BLaER1 (cell line): ENCODE measurements around the gene STXBP1.

ENCODE experiments used
- H3K27ac ChIP-seq: shearing (Covaris generic); formaldehyde crosslinking; 2 replicates; pipeline ENCODE4 v1.8.1; 2022
- H3K27me3 ChIP-seq: shearing (Covaris generic); formaldehyde crosslinking; 2 replicates; pipeline ENCODE4 v1.8.1; 2022
- H3K36me3 ChIP-seq: shearing (Covaris generic); formaldehyde crosslinking; 2 replicates; pipeline ENCODE4 v1.8.1; 2022
- H3K4me1 ChIP-seq: shearing (Covaris generic); formaldehyde crosslinking; 2 replicates; pipeline ENCODE4 v1.8.1; 2022
- H3K4me2 ChIP-seq: shearing (Covaris generic); formaldehyde crosslinking; 2 replicates; pipeline ENCODE4 v1.8.1; 2022
- H3K4me3 ChIP-seq: shearing (Covaris generic); formaldehyde crosslinking; 2 replicates; pipeline ENCODE4 v1.8.1; 2022
- H3K9ac ChIP-seq: shearing (Covaris generic); formaldehyde crosslinking; 2 replicates; pipeline ENCODE4 v1.8.1; 2022
- H3K9me3 ChIP-seq: shearing (Covaris generic); formaldehyde crosslinking; 2 replicates; pipeline ENCODE4 v1.8.1; 2022
- H4K20me1 ChIP-seq: shearing (Covaris generic); formaldehyde crosslinking; 2 replicates; pipeline ENCODE4 v1.8.1; 2022
- Cebpa-rat ChIP-seq: shearing (Covaris generic); IDR thresholded peaks from 2 replicates; pipeline ENCODE4 v1.8.1; 2022

STXBP1 gene

DNA sequence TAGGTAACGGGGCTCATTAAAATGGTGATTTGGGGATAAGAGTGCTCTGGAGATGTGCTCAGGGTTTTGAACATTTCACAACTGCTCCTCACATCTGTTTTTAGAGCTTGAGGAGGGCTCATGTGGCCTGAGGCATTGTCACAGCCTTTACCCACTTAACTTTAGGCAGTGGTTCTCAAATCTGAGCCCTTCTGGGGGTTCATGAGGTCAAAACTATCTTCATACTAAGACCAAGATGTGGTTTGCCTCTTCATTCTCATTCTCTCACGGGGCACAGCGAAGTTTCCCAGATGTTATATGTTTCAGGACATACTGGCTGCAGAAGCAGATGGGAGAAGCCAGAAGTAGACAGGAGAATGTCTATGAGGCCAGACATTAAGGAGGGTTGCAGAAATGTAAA, 38.4 kb downstream of the STXBP1 start:
- H3K27ac ChIP-seq, result no peak overlapping the region
- H3K4me2 ChIP-seq, result 0 out of 2 replicates have a peak overlapping the region, but pooled peaks have one; percentile 12
- no peaks in the 10 kb centered on the region for H3K27me3 ChIP-seq
- no peaks in the 10 kb centered on the region for H3K9me3 ChIP-seq
- H3K36me3 ChIP-seq, result peaks cover 14% of the 10 kb centered on the region; the same call in 1 of the 2 replicates
- H3K4me1 ChIP-seq, result peaks cover 22% of the 10 kb centered on the region
- no peak overlapping the region for H3K9ac ChIP-seq
- no peak for TF ChIP-seq Cebpa-rat
- H3K4me3 ChIP-seq, result no peak overlapping the region
- no peaks in the 10 kb centered on the region for H4K20me1 ChIP-seq

DNA sequence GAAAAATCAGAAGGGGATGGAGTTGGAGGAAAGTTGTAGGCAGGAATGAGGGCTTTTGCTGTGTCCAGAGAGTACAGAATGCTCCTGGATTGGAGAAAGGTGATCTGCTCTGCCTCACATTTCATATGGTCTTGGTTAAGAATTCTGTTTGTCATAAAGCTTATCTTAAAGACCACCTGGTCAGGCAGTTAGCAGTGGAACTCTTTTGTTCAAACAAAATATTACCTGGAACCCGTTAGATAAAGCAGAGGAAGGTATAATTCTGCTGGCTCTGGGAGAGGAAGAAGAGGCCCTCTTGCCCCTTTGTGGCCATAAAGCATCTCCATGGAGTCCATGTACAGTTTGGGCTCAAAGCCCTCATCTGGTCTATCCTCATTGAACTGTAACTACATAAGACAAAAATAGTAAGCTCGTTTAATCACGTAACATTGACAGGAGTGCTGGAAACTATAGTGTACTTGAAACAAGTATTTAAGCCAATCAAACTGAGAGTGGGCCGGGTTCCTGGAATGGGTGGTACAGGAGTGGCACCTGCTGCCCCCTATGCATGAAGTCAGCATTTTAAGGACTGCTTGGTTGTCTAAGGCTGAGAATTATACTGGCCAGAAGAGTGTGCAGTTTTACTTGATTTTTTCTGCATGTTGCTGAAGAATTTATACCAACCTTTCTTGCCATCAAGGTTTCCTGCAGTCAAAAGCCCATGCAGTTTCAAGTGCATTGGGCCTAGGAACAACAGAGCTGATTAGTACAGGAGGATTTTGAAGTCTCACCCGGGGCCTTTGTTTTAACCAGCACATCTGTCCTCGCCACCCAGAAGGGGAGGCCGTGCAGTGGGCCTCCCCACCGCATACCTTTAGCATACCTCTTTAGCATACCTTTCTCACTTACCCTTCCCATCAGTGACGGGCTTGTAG, 39.9 kb downstream of the STXBP1 start:
- H3K4me1 ChIP-seq, result peaks cover 31% of the 10 kb centered on the region
- TF ChIP-seq Cebpa-rat, result no peak
- H3K9me3 ChIP-seq, result no peaks in the 10 kb centered on the region
- peaks cover 14% of the 10 kb centered on the region; the same call in 1 of the 2 replicates for H3K36me3 ChIP-seq
- no peaks in the 10 kb centered on the region for H4K20me1 ChIP-seq
- H3K4me3 ChIP-seq, result no peak overlapping the region
- H3K4me2 ChIP-seq, result peak overlapping the region; percentile 32
- no peaks in the 10 kb centered on the region for H3K27me3 ChIP-seq
- no peak overlapping the region for H3K27ac ChIP-seq
- no peak overlapping the region for H3K9ac ChIP-seq

DNA sequence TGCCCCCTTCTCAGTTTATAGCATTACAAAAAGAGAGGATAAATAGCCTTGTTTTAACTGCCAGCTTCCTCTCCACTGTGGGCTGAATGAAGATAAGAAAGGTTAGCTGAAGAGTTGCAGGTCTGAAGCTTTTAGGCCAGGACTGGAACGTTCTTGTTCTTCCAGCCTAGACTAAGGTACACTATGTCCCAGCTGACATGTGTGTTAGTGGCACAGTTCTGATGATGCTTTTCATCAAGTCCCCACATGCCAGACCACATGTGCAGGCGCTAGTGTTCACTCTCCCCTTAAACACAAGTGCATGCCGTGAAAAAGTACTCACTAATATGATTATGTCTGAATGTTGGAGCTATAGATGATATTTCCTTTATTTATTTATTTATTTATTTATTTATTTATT, 40.7 kb downstream of the STXBP1 start:
- no peak overlapping the region for H3K27ac ChIP-seq
- H3K4me1 ChIP-seq, result peaks cover 34% of the 10 kb centered on the region

DNA sequence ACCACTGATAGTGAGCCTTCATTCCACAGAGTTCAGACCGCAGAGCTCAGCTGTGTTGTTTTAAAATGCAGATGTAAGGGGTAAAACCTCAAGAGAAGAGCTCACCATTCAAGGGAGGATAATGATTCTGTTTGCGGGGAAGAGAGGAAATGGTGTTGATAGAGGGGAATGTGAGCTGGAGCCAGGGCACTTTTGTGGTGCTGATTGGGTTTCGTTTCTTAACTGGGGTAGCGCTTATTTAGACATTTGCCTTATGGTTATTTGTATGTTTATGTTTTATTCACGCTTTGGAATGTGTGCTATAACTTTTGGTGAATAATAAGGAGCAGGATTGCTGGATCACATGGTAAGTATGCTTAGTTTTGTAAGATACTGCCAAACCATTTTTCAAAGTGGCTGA, 42.5 kb downstream of the STXBP1 start:
- H3K4me2 ChIP-seq, result no peak overlapping the region
- no peaks in the 10 kb centered on the region for H4K20me1 ChIP-seq
- no peak overlapping the region for H3K4me3 ChIP-seq
- H3K4me1 ChIP-seq, result peaks cover 34% of the 10 kb centered on the region
- H3K9ac ChIP-seq, result no peak overlapping the region
- H3K27me3 ChIP-seq, result no peaks in the 10 kb centered on the region
- H3K9me3 ChIP-seq, result no peaks in the 10 kb centered on the region
- TF ChIP-seq Cebpa-rat, result no peak
- H3K27ac ChIP-seq, result no peak overlapping the region
- peaks cover 19% of the 10 kb centered on the region; the same call in 1 of the 2 replicates for H3K36me3 ChIP-seq

More for the DNA sequence above, 40.7 kb downstream of the STXBP1 start:
- Histone ChIP-seq H3K27me3 (no peaks in the 10 kb centered on the region), H3K9me3 (no peaks in the 10 kb centered on the region), H3K4me2 (no peak overlapping the region), H3K4me3 (no peak overlapping the region), H3K9ac (no peak overlapping the region), H3K36me3 (peaks cover 14% of the 10 kb centered on the region; the same call in 1 of the 2 replicates), H4K20me1 (no peaks in the 10 kb centered on the region)
- no peak for TF ChIP-seq Cebpa-rat

DNA sequence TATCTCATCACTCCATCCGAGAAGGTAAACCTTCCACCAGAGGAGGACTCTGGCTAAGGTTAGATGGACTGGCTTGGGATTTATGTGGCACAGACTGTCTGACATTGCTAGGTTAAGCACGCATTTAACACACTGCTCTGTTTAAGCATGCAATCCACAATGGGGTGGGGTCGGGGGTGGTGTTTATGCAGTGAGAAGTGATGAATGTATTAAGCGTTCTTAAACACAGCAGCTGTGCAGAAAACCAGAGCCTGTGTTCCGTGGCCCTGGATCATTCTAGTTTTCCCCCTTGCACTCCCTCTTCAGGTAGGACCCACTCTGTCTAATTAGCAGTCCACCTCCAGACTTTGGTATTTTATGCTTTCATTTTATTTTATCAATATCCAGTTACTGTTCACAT, 46.4 kb downstream of the STXBP1 start:
- H3K36me3 ChIP-seq, result peaks cover 33% of the 10 kb centered on the region
- no peak for TF ChIP-seq Cebpa-rat

DNA sequence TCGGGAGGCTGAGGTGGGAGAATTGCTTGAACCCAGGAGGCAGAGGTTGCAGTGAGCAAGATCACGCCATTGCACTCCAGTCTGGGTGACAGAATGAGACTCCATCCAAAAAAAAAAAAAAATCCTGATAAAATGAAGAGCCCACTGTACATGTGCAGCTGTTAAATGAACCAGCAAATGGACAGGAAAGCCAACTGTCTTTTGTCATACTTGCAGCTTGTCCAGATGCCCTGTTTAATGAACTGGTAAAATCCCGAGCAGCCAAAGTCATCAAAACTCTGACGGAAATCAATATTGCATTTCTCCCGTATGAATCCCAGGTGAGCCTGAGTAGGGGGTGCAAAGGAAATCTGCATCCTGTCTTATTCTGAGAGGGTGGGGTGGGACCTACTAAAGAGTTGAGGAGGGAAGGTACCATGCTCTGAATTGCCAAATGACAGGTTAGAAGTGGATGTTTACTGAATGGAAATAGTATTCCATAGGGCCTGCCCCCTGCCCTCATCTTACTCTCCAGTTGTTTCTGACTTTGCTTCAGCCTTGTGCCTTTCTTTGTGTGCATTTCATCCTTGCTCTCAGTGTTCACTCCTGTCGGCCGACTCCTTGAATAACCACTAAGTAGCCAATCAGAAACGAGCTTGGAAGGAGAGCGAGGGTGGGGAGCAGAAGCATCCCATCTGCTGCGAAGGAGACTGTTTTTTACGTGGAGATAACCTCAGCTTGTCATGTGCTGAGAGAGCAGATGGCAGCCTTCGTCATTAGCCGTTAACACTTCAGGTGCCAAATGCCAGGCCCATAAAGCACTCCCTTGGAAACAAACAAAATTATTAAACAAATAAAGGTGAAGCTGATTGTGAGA, 49.0 kb downstream of the STXBP1 start:
- Histone ChIP-seq H3K9me3 (no peaks in the 10 kb centered on the region), H3K4me2 (no peak overlapping the region), H4K20me1 (no peaks in the 10 kb centered on the region), H3K36me3 (peaks cover 42% of the 10 kb centered on the region), H3K27ac (no peak overlapping the region), H3K9ac (no peak overlapping the region), H3K4me3 (no peak overlapping the region), H3K27me3 (no peaks in the 10 kb centered on the region), H3K4me1 (peaks cover 11% of the 10 kb centered on the region)
- TF ChIP-seq Cebpa-rat, result no peak

More for the DNA sequence above, 46.4 kb downstream of the STXBP1 start:
- Histone ChIP-seq H3K27ac (no peak overlapping the region), H3K4me1 (peaks cover 12% of the 10 kb centered on the region), H3K9ac (no peak overlapping the region), H3K27me3 (no peaks in the 10 kb centered on the region), H4K20me1 (no peaks in the 10 kb centered on the region), H3K4me3 (no peak overlapping the region), H3K9me3 (no peaks in the 10 kb centered on the region), H3K4me2 (no peak overlapping the region)

DNA sequence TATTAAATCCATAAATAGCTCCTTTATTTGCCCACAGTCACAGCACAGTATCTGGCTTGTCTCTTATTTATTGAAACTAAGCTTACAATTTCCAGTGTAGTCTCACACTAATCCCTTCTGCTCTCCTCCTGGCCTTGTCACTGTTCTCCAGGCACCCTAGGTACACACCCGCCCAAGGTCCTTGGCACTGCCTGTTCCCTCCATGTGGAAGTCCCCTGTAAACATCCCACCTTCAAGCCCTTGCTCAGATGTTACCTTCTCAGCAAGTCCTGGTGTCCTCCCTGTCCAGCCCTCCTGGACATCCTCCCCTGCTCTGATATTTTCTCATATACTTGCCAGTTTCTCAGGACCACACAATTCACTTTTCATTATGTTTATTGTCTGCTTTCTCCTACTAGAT, 50.5 kb downstream of the STXBP1 start:
- no peaks in the 10 kb centered on the region for H3K9me3 ChIP-seq
- no peaks in the 10 kb centered on the region for H3K27me3 ChIP-seq
- H3K27ac ChIP-seq, result no peak overlapping the region
- no peak for TF ChIP-seq Cebpa-rat
- H3K4me1 ChIP-seq, result no peaks in the 10 kb centered on the region
- H3K9ac ChIP-seq, result no peak overlapping the region
- no peaks in the 10 kb centered on the region for H4K20me1 ChIP-seq
- H3K4me2 ChIP-seq, result no peak overlapping the region
- H3K4me3 ChIP-seq, result no peak overlapping the region
- H3K36me3 ChIP-seq, result peaks cover 42% of the 10 kb centered on the region

DNA sequence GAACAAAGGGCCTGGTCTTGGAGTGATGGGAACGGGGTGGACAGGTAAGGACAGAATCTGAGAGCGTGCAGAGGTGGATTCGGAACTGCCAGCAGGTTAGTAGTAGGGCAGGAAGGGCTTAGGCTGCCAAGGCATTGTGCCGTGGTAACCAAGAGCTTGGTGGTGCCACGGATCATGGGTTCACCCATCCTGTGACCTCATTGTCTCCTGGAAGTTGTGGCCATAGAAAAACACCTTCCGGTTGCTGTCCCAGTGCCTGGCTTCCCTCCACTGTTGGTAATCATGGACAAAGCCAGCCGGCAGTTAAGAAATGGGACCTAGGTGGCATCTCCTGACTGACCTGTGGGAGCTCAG, 52.2 kb downstream of the STXBP1 start:
- no peak overlapping the region for H3K9ac ChIP-seq
- H3K36me3 ChIP-seq, result peaks cover 41% of the 10 kb centered on the region
- H3K4me1 ChIP-seq, result no peaks in the 10 kb centered on the region
- no peak overlapping the region for H3K27ac ChIP-seq
- no peaks in the 10 kb centered on the region for H4K20me1 ChIP-seq
- no peak overlapping the region for H3K4me2 ChIP-seq
- no peaks in the 10 kb centered on the region for H3K27me3 ChIP-seq
- TF ChIP-seq Cebpa-rat, result no peak
- H3K4me3 ChIP-seq, result no peak overlapping the region
- H3K9me3 ChIP-seq, result no peaks in the 10 kb centered on the region

DNA sequence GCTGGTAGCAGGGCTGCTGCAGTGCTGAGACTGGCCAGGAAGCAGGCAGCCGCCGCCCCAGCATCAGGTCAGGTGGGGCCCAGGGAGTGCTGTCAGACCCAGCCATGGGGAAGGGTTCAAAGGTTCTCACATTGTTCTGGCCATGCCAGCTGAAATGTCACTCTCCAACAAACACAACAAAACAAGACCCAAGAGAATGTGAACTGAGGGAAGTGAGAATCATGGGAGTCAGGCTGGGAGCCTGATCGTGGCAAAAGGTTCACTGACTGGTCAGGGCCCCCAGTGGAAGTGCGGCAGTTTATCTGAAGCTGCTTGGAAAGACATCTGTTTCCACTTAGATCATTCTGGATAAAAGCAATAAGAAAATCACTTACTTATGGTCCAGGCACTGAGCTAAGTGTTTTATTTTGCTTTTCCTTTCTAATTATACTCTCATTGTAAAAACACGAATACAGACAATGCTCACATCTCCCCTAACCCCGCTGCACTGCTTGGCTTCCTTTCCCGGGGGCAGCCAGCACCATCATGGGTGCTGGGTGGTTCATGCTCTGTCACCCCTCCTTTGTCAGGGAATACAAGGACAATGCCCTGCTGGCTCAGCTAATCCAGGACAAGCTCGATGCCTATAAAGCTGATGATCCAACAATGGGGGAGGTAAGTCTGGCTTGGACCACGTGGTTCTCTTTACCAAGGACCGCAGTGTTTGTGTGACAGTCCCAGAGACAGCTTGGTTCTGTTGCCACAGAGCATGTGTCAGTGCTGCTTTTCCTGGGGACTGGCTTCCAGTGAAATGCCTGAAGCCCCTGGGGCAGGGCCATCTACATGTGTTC, 52.8 kb downstream of the STXBP1 start:
- TF ChIP-seq Cebpa-rat, result no peak
- H3K27ac ChIP-seq, result no peak overlapping the region
- no peak overlapping the region for H3K9ac ChIP-seq
- no peak overlapping the region for H3K4me3 ChIP-seq
- H3K4me2 ChIP-seq, result no peak overlapping the region
- no peaks in the 10 kb centered on the region for H3K9me3 ChIP-seq
- no peaks in the 10 kb centered on the region for H3K27me3 ChIP-seq
- no peaks in the 10 kb centered on the region for H3K4me1 ChIP-seq
- H4K20me1 ChIP-seq, result no peaks in the 10 kb centered on the region
- peaks cover 35% of the 10 kb centered on the region for H3K36me3 ChIP-seq
